Sigmoid colon (tissue), 4 donors: ENCODE data around the gene CASQ2.

ENCODE experiments used
- CTCF ChIP-seq, 4 experiments: fragments of 450-650 bp in 3 of 4; fragments of 200-600 bp in 1 of 4; IDR thresholded peaks; one replicate each; pipeline ENCODE4 v1.5.1; 2016 to 2019; ENCODE audit warnings: antibody characterized with exemption in 4 of 4, mild to moderate bottlenecking in 3 of 4, moderate library complexity in 2 of 4
- EP300 ChIP-seq, 4 donors: sonication (generic); formaldehyde crosslinking; IDR thresholded peaks; one replicate each; pipeline ENCODE4 v1.6.1; 2017; ENCODE audit warnings: antibody characterized with exemption in 4 of 4
- POLR2A ChIP-seq, 2 donors: fragments of 450-650 bp; IDR thresholded peaks; one replicate each; pipeline ENCODE4 v1.6.1; 2016; ENCODE audit warnings: antibody characterized with exemption in 2 of 2, mild to moderate bottlenecking in 2 of 2, moderate library complexity in 2 of 2
- POLR2AphosphoS5 ChIP-seq, 4 donors: sonication (generic); formaldehyde crosslinking; IDR thresholded peaks; one replicate each; pipeline ENCODE4 v1.6.1; 2017; ENCODE audit warnings: antibody characterized with exemption in 4 of 4

- no peak for TF ChIP-seq CTCF (IDR thresholded peaks at IDR 0.05)
- TF ChIP-seq POLR2AphosphoS5 (IDR thresholded peaks at IDR 0.05), result no peak
- TF ChIP-seq POLR2A (IDR thresholded peaks at IDR 0.05), result no peak
- TF ChIP-seq EP300 (IDR thresholded peaks at IDR 0.05), result no peak
Observed at GRCh38 chr1:115761601-115762302, 6.8 kb downstream of the CASQ2 start.
